GM18508 (cell line): ENCODE data around the gene PPIL1.

Source experiments
- ATAC-seq: cut with Tn5 transposase; IDR thresholded peaks from one replicate; pipeline ENCODE4 v1.9.1; 2021; ENCODE audit warnings: moderate number of reproducible peaks; ENCODE audit not compliant: insufficient read depth, unreplicated experiment

The PPIL1 gene

GRCh38 chr6:36890112-36890663 is 15.6 kb upstream of the PPIL1 start:
- ATAC-seq: no peak

GRCh38 chr6:36888654-36889481 is 14.3 kb upstream of the PPIL1 start:
- no peak for ATAC-seq

- ATAC-seq: no peak
Observed at GRCh38 chr6:36888115-36888643, 13.6 kb upstream of the PPIL1 start.

- ATAC-seq: no peak
Observed at GRCh38 chr6:36886950-36887618, 12.5 kb upstream of the PPIL1 start.

- ATAC-seq: peak; percentile 89
Observed at GRCh38 chr6:36885461-36886401, 11.1 kb upstream of the PPIL1 start, which contains the start of gene C6orf89. Gene C6orf89, plus strand, starts transcription at chr6:36885952. Its CDS starts 13,493 bp downstream, at chr6:36899445.

- ATAC-seq: no peak
Observed at GRCh38 chr6:36884610-36885009, 10.0 kb upstream of the PPIL1 start.

GRCh38 chr6:36875250-36875633 is 639 bp upstream of the PPIL1 start:
- no peak for ATAC-seq

- ATAC-seq: no peak
Observed at GRCh38 chr6:36873612-36874442, 776 bp downstream of the PPIL1 start.

GRCh38 chr6:36873115-36873514 is 1.5 kb downstream of the PPIL1 start:
- no peak for ATAC-seq

- ATAC-seq: no peak
Observed at GRCh38 chr6:36871686-36872085, 2.9 kb downstream of the PPIL1 start.

- ATAC-seq: no peak
Observed at GRCh38 chr6:36867471-36868224, 7.0 kb downstream of the PPIL1 start.

- no peak for ATAC-seq
Observed at GRCh38 chr6:36865835-36866234, 8.8 kb downstream of the PPIL1 start.

- no peak for ATAC-seq
Observed at GRCh38 chr6:36863670-36864540, 10.7 kb downstream of the PPIL1 start.

GRCh38 chr6:36862848-36863382 is 11.7 kb downstream of the PPIL1 start:
- no peak for ATAC-seq

GRCh38 chr6:36862164-36862847 is 12.3 kb downstream of the PPIL1 start:
- ATAC-seq: no peak

- ATAC-seq: no peak
Observed at GRCh38 chr6:36860126-36860525, 14.5 kb downstream of the PPIL1 start.
